ENCODE data around the gene ZWILCH.
A peak's percentile ranks its signal among the peaks of the same experiment; 100 is the strongest.

The ZWILCH gene

GRCh38 chr15:66558271-66558670 is 53.1 kb downstream of the ZWILCH start:
- no peak for DNase-seq

- DNase-seq = no peak
Measured at GRCh38 chr15:66560856-66561525, 55.9 kb downstream of the ZWILCH start.

GRCh38 chr15:66563126-66563525 is 58.0 kb downstream of the ZWILCH start:
- no peak for DNase-seq

- no peak for DNase-seq
Measured at GRCh38 chr15:66563566-66564110, 58.5 kb downstream of the ZWILCH start.

- no peak for DNase-seq
Measured at GRCh38 chr15:66564136-66565041, 59.3 kb downstream of the ZWILCH start.

- DNase-seq = no peak
Measured at GRCh38 chr15:66565141-66565641, 60.1 kb downstream of the ZWILCH start.

- DNase-seq = no peak
Measured at GRCh38 chr15:66565741-66566144, 60.6 kb downstream of the ZWILCH start, which contains the start of gene LCTL. Gene LCTL, minus strand, starts transcription at chr15:66565998. Its CDS starts 633 bp downstream, at chr15:66565365.

- peak; percentile 24 for DNase-seq
Measured at GRCh38 chr15:66566963-66567531, 61.9 kb downstream of the ZWILCH start.

- no peak for DNase-seq
Measured at GRCh38 chr15:66567897-66568296, 62.8 kb downstream of the ZWILCH start.

GRCh38 chr15:66569461-66570137 is 64.5 kb downstream of the ZWILCH start:
- DNase-seq = no peak

GRCh38 chr15:66570327-66570726 is 65.2 kb downstream of the ZWILCH start:
- DNase-seq = no peak

GRCh38 chr15:66570842-66571478 is 65.8 kb downstream of the ZWILCH start:
- DNase-seq = no peak

- DNase-seq = no peak
Measured at GRCh38 chr15:66572146-66572545, 67.0 kb downstream of the ZWILCH start.

- no peak for DNase-seq
Measured at GRCh38 chr15:66573348-66573718, 68.2 kb downstream of the ZWILCH start.

GRCh38 chr15:66573719-66574595 is 68.8 kb downstream of the ZWILCH start:
- DNase-seq = no peak

- DNase-seq = no peak
Measured at GRCh38 chr15:66574596-66574950, 69.4 kb downstream of the ZWILCH start.

- DNase-seq = no peak
Measured at GRCh38 chr15:66578286-66578875, 73.3 kb downstream of the ZWILCH start.

GRCh38 chr15:66580643-66581042 is 75.5 kb downstream of the ZWILCH start:
- DNase-seq = no peak

- no peak for DNase-seq
Measured at GRCh38 chr15:66581972-66582537, 76.9 kb downstream of the ZWILCH start.
